Erythroblast (primary cell): ENCODE results near the gene LIN7C.

ENCODE experiments used
- GATA1 ChIP-seq: IDR thresholded peaks from 2 replicates; pipeline ENCODE4 v1.6.1; 2011; ENCODE audit warnings: low read depth, mild to moderate bottlenecking, control low read depth, low read length, moderate library complexity
- POLR2A ChIP-seq: IDR thresholded peaks from 2 replicates; pipeline ENCODE4 v1.6.1; 2011; ENCODE audit warnings: mild to moderate bottlenecking, low read length

GRCh38 chr11:27506200-27507182 lies at the start of gene LIN7C:
- TF ChIP-seq POLR2A = peak; percentile 95
- TF ChIP-seq GATA1 = no peak
